Loucy (cell line): ENCODE data around the gene TM4SF1.

Experiments
- H2AFZ ChIP-seq: fragments of 200-600 bp; sonication (generic); 2 replicates; pipeline ENCODE4 v1.6.0; 2016; ENCODE audit warnings: antibody characterized with exemption, mild to moderate bottlenecking, low read length, moderate library complexity
- H3F3A ChIP-seq: fragments of 200-600 bp; 2 replicates; pipeline ENCODE4 v1.6.0; 2016; ENCODE audit warnings: antibody characterized with exemption, low read depth, mild to moderate bottlenecking
- H3K27me3 ChIP-seq: fragments of 200-600 bp; sonication (generic); 2 replicates; pipeline ENCODE4 v1.6.1; 2014; ENCODE audit warnings: low read length, mild to moderate bottlenecking; ENCODE audit not compliant: insufficient read depth, poor library complexity, severe bottlenecking
- H3K36me3 ChIP-seq: fragments of 200-600 bp; sonication (generic); 2 replicates; pipeline ENCODE4 v1.6.1; 2016; ENCODE audit warnings: low read length; ENCODE audit not compliant: insufficient read depth
- H3K4me1 ChIP-seq: fragments of 200-600 bp; sonication (generic); 2 replicates; pipeline ENCODE4 v1.5.1; 2014; ENCODE audit warnings: low read length, mild to moderate bottlenecking; ENCODE audit not compliant: insufficient read depth, poor library complexity, severe bottlenecking
- H3K4me2 ChIP-seq: fragments of 200-600 bp; sonication (generic); 2 replicates; pipeline ENCODE4 v1.6.0; 2014; ENCODE audit warnings: antibody characterized with exemption, low read length, low read depth, mild to moderate bottlenecking; ENCODE audit not compliant: poor library complexity, severe bottlenecking
- H3K4me3 ChIP-seq: fragments of 200-600 bp; sonication (generic); 2 replicates; pipeline ENCODE4 v1.5.1; 2014; ENCODE audit warnings: low read length, mild to moderate bottlenecking, mixed read lengths; ENCODE audit not compliant: poor library complexity, severe bottlenecking
- H3K79me2 ChIP-seq: fragments of 200-600 bp; sonication (generic); 2 replicates; pipeline ENCODE4 v1.6.1; 2014; ENCODE audit warnings: low read length; ENCODE audit not compliant: insufficient read depth
- H3K9ac ChIP-seq: fragments of 200-600 bp; sonication (generic); 2 replicates; pipeline ENCODE4 v1.6.0; 2014; ENCODE audit warnings: mild to moderate bottlenecking, low read depth, low read length, moderate library complexity; ENCODE audit not compliant: poor library complexity, severe bottlenecking
- H3K9me2 ChIP-seq: fragments of 200-600 bp; sonication (generic); replicated peaks from 2 replicates; pipeline ENCODE4 v1.6.1; 2016; ENCODE audit warnings: low read depth, low read length, mixed read lengths
- H3K9me3 ChIP-seq: fragments of 200-600 bp; sonication (generic); 2 replicates; pipeline ENCODE4 v1.6.1; 2014; ENCODE audit warnings: mild to moderate bottlenecking, antibody characterized with exemption, low read length, low read depth; ENCODE audit not compliant: insufficient read depth
- H4K20me1 ChIP-seq: fragments of 200-600 bp; sonication (generic); 2 replicates; pipeline ENCODE4 v1.6.0; 2014; ENCODE audit warnings: antibody characterized with exemption, low read length, mild to moderate bottlenecking; ENCODE audit not compliant: insufficient read depth, poor library complexity, severe bottlenecking
- EZH2phosphoT487 ChIP-seq: fragments of 200-600 bp; IDR thresholded peaks from 2 replicates; pipeline ENCODE4 v1.6.1; 2018; ENCODE audit warnings: antibody characterized with exemption, mild to moderate bottlenecking, moderate library complexity, borderline replicate concordance
- TF ChIP-seq, protein P1 (sequence below): fragments of 200-600 bp; sonication (generic); conservative IDR thresholded peaks from 2 replicates; pipeline ENCODE4 v1.5.1; 2014; ENCODE audit warnings: mild to moderate bottlenecking, antibody characterized with exemption, low read length

TM4SF1 gene, protein sequence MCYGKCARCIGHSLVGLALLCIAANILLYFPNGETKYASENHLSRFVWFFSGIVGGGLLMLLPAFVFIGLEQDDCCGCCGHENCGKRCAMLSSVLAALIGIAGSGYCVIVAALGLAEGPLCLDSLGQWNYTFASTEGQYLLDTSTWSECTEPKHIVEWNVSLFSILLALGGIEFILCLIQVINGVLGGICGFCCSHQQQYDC

DNA sequence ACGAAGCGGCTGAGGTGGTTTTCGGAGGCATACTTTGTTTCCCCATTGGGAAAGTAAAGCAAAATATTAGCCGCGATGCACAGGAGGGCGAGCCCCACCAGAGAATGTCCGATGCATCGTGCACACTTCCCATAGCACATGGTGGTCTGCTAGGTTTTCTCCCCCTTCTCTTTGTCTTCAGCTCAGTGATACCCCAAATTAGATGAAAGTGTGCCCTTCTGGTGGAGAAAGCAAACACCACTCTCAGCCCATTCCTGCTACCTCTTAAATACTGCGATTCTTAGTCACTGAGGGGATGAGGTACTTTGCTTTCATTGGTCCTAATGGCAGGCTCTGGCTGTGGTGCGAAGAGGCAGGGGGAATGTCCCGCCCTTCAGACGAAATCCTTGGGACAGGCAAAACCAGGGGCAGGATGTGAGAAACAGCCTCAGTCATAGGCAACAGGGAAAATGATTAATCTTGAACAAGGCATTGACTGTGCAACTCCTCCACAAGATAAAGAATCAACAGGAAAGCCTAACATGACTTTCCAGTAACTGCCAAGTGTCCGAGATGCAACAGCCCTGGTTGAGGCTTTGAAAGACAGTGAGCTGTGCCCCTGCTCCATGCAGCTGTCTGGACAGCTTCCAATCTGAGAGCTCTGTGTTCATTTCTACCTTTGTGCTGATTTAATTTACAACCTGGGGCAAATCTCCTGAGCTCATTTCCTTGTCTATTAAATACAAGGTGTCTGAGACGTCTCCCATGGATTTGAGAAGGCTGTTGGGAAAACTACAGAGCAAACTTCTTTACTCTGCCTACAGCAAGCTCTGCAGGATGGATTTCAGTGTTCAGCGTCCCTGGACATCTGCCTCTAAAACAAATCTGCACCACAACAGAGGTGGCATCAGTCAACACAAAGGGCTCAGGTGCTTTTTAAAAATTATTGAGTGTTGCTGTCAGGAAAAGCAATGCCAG is at the start of gene TM4SF1:
Gene TM4SF1, minus strand, starts transcription at position 242 of the 957 bp plus-strand sequence. Its CDS starts 102 bp downstream, at position 140.
- Histone ChIP-seq H3K79me2 (no peaks in the 10 kb centered on the region), H3K27me3 (no peaks in the 10 kb centered on the region), H3F3A (no peaks in the 10 kb centered on the region), H3K36me3 (no peaks in the 10 kb centered on the region), H3K4me3 (no peak within 1 kb of the TSS), H4K20me1 (no peaks in the 10 kb centered on the region), H3K9ac (no peak within 1 kb of the TSS), H3K4me1 (no peaks in the 10 kb centered on the region), H3K9me2 (no peaks in the 10 kb centered on the region), H3K4me2 (no peak within 1 kb of the TSS), H2AFZ (no peak within 1 kb of the TSS), H3K9me3 (no peaks in the 10 kb centered on the region)
- no peak for TF ChIP-seq EZH2phosphoT487
- TF ChIP-seq, protein P1, sequence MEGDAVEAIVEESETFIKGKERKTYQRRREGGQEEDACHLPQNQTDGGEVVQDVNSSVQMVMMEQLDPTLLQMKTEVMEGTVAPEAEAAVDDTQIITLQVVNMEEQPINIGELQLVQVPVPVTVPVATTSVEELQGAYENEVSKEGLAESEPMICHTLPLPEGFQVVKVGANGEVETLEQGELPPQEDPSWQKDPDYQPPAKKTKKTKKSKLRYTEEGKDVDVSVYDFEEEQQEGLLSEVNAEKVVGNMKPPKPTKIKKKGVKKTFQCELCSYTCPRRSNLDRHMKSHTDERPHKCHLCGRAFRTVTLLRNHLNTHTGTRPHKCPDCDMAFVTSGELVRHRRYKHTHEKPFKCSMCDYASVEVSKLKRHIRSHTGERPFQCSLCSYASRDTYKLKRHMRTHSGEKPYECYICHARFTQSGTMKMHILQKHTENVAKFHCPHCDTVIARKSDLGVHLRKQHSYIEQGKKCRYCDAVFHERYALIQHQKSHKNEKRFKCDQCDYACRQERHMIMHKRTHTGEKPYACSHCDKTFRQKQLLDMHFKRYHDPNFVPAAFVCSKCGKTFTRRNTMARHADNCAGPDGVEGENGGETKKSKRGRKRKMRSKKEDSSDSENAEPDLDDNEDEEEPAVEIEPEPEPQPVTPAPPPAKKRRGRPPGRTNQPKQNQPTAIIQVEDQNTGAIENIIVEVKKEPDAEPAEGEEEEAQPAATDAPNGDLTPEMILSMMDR, result no peak

DNA sequence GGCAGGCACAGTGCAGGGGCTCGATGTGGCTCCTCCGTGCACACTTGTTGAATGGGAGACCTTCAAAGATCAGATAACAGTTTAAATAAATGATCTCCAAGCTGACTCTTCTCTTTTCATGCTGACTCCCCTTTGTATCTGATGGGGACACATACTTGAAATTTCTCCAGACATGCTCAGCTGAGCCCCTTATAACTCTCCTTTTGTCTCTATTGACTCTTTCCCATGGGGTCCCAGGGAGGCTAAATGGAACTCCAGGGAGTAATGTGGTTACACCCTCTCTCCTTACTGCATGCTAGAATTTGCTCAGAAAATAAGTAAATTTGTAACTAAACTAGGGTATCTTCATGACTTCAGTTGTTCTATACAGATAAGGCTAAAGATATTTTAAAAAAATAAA is 48.9 kb upstream of the TM4SF1 start:
- no peaks in the 10 kb centered on the region for H3K9me2 ChIP-seq
- TF ChIP-seq, protein P1, result no peak
- no peak for TF ChIP-seq EZH2phosphoT487
- no peaks in the 10 kb centered on the region for H3K36me3 ChIP-seq
- no peak overlapping the region for H3K9ac ChIP-seq
- no peak overlapping the region for H3K4me2 ChIP-seq
- H3K9me3 ChIP-seq, result no peaks in the 10 kb centered on the region
- H4K20me1 ChIP-seq, result no peaks in the 10 kb centered on the region
- H3K4me3 ChIP-seq, result no peak overlapping the region
- no peaks in the 10 kb centered on the region for H3F3A ChIP-seq
- H3K27me3 ChIP-seq, result no peaks in the 10 kb centered on the region
- no peaks in the 10 kb centered on the region for H3K79me2 ChIP-seq
- no peak overlapping the region for H2AFZ ChIP-seq
- no peaks in the 10 kb centered on the region for H3K4me1 ChIP-seq

DNA sequence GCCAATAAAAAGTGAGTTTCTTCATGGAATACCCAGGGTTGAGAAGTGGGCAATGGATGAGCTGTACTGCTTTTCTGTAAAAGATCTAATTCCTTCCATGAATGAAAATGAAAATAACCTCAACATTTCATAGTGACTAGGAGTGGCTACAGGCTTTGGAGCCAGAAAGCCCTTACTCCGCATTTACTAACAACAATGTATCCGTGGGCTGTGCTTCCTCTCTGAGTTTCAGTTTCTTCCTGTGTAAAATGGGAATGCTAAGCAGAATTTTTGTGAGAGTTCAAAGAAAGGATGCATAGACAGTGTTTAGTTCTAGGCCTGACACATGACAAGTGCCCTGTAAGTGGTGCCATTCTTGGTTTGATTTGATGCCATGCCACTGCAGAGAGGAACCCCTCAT is 47.5 kb upstream of the TM4SF1 start:
- no peaks in the 10 kb centered on the region for H3K79me2 ChIP-seq
- H3K9me3 ChIP-seq, result no peaks in the 10 kb centered on the region
- H3K36me3 ChIP-seq, result no peaks in the 10 kb centered on the region
- no peaks in the 10 kb centered on the region for H3K9me2 ChIP-seq
- no peaks in the 10 kb centered on the region for H3F3A ChIP-seq
- no peak overlapping the region for H3K4me2 ChIP-seq
- H3K27me3 ChIP-seq, result no peaks in the 10 kb centered on the region
- no peaks in the 10 kb centered on the region for H4K20me1 ChIP-seq
- TF ChIP-seq, protein P1, result no peak
- H3K4me1 ChIP-seq, result no peaks in the 10 kb centered on the region
- H3K4me3 ChIP-seq, result no peak overlapping the region
- H3K9ac ChIP-seq, result no peak overlapping the region
- no peak overlapping the region for H2AFZ ChIP-seq
